MM.1S (cell line): ENCODE results near the gene HYAL3.

Experiments
- DNase-seq: peaks from one replicate; pipeline ENCODE4 v3.0.0-alpha.2; 2015
- H2AFZ ChIP-seq: fragments of 300-600 bp; sonication (generic); 2 replicates; pipeline ENCODE4 v1.6.0; 2016; ENCODE audit warnings: antibody characterized with exemption, low read length
- H3F3A ChIP-seq: fragments of 300-600 bp; sonication (generic); 2 replicates; pipeline ENCODE4 v1.6.1; 2016; ENCODE audit warnings: mild to moderate bottlenecking, antibody characterized with exemption, low read length, moderate library complexity, mixed read lengths; ENCODE audit not compliant: insufficient read depth
- H3K27ac ChIP-seq: fragments of 300-600 bp; sonication (generic); 2 replicates; pipeline ENCODE4 v1.5.1; 2016; ENCODE audit warnings: mild to moderate bottlenecking, low read length
- H3K27me3 ChIP-seq: fragments of 300-600 bp; sonication (generic); replicated peaks from 2 replicates; pipeline ENCODE4 v1.6.0; 2016; ENCODE audit warnings: low read length; ENCODE audit not compliant: insufficient read depth
- H3K36me3 ChIP-seq: fragments of 300-600 bp; sonication (generic); replicated peaks from 2 replicates; pipeline ENCODE4 v1.6.1; 2016; ENCODE audit warnings: mild to moderate bottlenecking, low read length, mixed read lengths; ENCODE audit not compliant: insufficient read depth
- H3K4me1 ChIP-seq: fragments of 300-600 bp; sonication (generic); 2 replicates; pipeline ENCODE4 v1.6.1; 2016; ENCODE audit warnings: low read length, mixed read lengths
- H3K4me2 ChIP-seq: fragments of 300-600 bp; sonication (generic); 2 replicates; pipeline ENCODE4 v1.6.0; 2016; ENCODE audit warnings: low read depth, low read length
- H3K4me3 ChIP-seq: fragments of 300-600 bp; sonication (generic); 2 replicates; pipeline ENCODE4 v1.5.1; 2016; ENCODE audit warnings: low read length, mixed read lengths
- H3K79me2 ChIP-seq: fragments of 300-600 bp; sonication (generic); 2 replicates; pipeline ENCODE4 v1.6.1; 2016; ENCODE audit warnings: mixed run types, low read length, mixed read lengths
- H3K9ac ChIP-seq: fragments of 300-600 bp; sonication (generic); 2 replicates; pipeline ENCODE4 v1.6.1; 2016; ENCODE audit warnings: low read length, mixed read lengths
- H3K9me2 ChIP-seq: fragments of 300-600 bp; sonication (generic); replicated peaks from 2 replicates; pipeline ENCODE4 v1.6.1; 2016; ENCODE audit warnings: mild to moderate bottlenecking, low read length, mixed read lengths; ENCODE audit not compliant: insufficient read depth
- H3K9me3 ChIP-seq: fragments of 300-600 bp; sonication (generic); replicated peaks from 2 replicates; pipeline ENCODE4 v1.6.1; 2016; ENCODE audit warnings: mild to moderate bottlenecking, low read length, mixed read lengths; ENCODE audit not compliant: insufficient read depth
- H4K20me1 ChIP-seq: fragments of 300-600 bp; sonication (generic); 2 replicates; pipeline ENCODE4 v1.6.1; 2016; ENCODE audit warnings: mild to moderate bottlenecking, low read length, moderate library complexity, mixed read lengths; ENCODE audit not compliant: insufficient read depth
- CTCF ChIP-seq: fragments of 300-600 bp; sonication (generic); IDR thresholded peaks from 2 replicates; pipeline ENCODE4 v1.5.1; 2016; ENCODE audit warnings: antibody characterized with exemption, low read length, mixed read lengths
- EZH2 ChIP-seq: fragments of 300-600 bp; sonication (generic); optimal IDR thresholded peaks from 2 replicates; pipeline ENCODE3; 2017; ENCODE audit warnings: low read depth, mild to moderate bottlenecking, antibody characterized with exemption, low read length, mixed read lengths
- EZH2phosphoT487 ChIP-seq: fragments of 300-600 bp; sonication (generic); IDR thresholded peaks from 2 replicates; pipeline ENCODE4 v1.6.1; 2018; ENCODE audit warnings: antibody characterized with exemption, low read length

Gene HYAL3

GRCh38 chr3:50261505-50261904, 37.7 kb downstream of the HYAL3 start:
- no peak for DNase-seq
- no peak overlapping the region for H2AFZ ChIP-seq
- H3K27ac ChIP-seq, result no peak overlapping the region
- no peaks in the 10 kb centered on the region for H3K9me3 ChIP-seq
- no peaks in the 10 kb centered on the region for H4K20me1 ChIP-seq
- no peak overlapping the region for H3K9ac ChIP-seq
- H3K4me3 ChIP-seq, result no peak overlapping the region
- TF ChIP-seq EZH2phosphoT487, result no peak
- TF ChIP-seq EZH2, result no peak
- TF ChIP-seq CTCF, result no peak
- H3F3A ChIP-seq, result 0 out of 2 replicates have a peak, but pooled peaks cover 6% of the 10 kb centered on the region
- no peaks in the 10 kb centered on the region for H3K9me2 ChIP-seq
- no peaks in the 10 kb centered on the region for H3K79me2 ChIP-seq
- H3K27me3 ChIP-seq, result peaks cover 14% of the 10 kb centered on the region
- H3K4me2 ChIP-seq, result no peak overlapping the region
- H3K4me1 ChIP-seq, result peaks cover 6% of the 10 kb centered on the region; the same call in 1 of the 2 replicates
- peaks cover 8% of the 10 kb centered on the region for H3K36me3 ChIP-seq

GRCh38 chr3:50260942-50261441, 38.2 kb downstream of the HYAL3 start:
- Histone ChIP-seq H2AFZ (no peak overlapping the region), H3K79me2 (no peaks in the 10 kb centered on the region), H3K9me3 (no peaks in the 10 kb centered on the region), H3K9me2 (no peaks in the 10 kb centered on the region), H3K27me3 (peaks cover 9% of the 10 kb centered on the region), H3K36me3 (peaks cover 8% of the 10 kb centered on the region), H3K27ac (no peak overlapping the region), H3K9ac (peak overlapping the region; percentile 83; the same call in 1 of the 2 replicates), H4K20me1 (no peaks in the 10 kb centered on the region), H3K4me3 (peak overlapping the region; percentile 76), H3K4me1 (peaks cover 6% of the 10 kb centered on the region; the same call in 1 of the 2 replicates), H3F3A (0 out of 2 replicates have a peak, but pooled peaks cover 6% of the 10 kb centered on the region), H3K4me2 (peak overlapping the region; percentile 99; the same call in 1 of the 2 replicates)
- DNase-seq, result no peak
- no peak for TF ChIP-seq EZH2phosphoT487
- TF ChIP-seq CTCF, result no peak
- TF ChIP-seq EZH2, result no peak

- Histone ChIP-seq H3K9me3 (no peaks in the 10 kb centered on the region), H3K27me3 (peaks cover 2% of the 10 kb centered on the region; the same call in 1 of the 2 replicates), H3K9me2 (no peaks in the 10 kb centered on the region), H3K79me2 (no peaks in the 10 kb centered on the region), H3K9ac (peak overlapping the region; percentile 83), H3K27ac (no peak overlapping the region), H3F3A (0 out of 2 replicates have a peak, but pooled peaks cover 6% of the 10 kb centered on the region), H3K36me3 (peaks cover 8% of the 10 kb centered on the region), H2AFZ (peak overlapping the region; percentile 93), H3K4me3 (peak overlapping the region; percentile 76), H3K4me1 (peaks cover 6% of the 10 kb centered on the region; the same call in 1 of the 2 replicates), H4K20me1 (no peaks in the 10 kb centered on the region), H3K4me2 (peak overlapping the region; percentile 99)
- peak; percentile 87 for DNase-seq
- peak; percentile 91 for TF ChIP-seq CTCF
- TF ChIP-seq EZH2, result no peak
- TF ChIP-seq EZH2phosphoT487, result no peak
Observed at GRCh38 chr3:50260027-50260941, 38.9 kb downstream of the HYAL3 start.
